K562 (cell line): ENCODE measurements around the gene GFI1B. TPM values are rescaled to one million over a fixed set of nuclear protein-coding genes. Genes with fewer than 3 reads are reported as not detected.
A peak's percentile ranks its signal among the peaks of the same experiment; 100 is the strongest.

Source experiments
- ATAC-seq: fragments of 200-7000 bp; cut with Tn5 transposase; 3 replicates; pipeline ENCODE4 v1.9.1; 2020; ENCODE audit warnings: moderate library complexity
- BruUV-seq: library from RNA; stranded (reverse); fragments of 400-500 nt; replicated peaks from 2 replicates; lab custom pipeline; 2021; lab: Mats Ljungman, UMichigan
- CTCF ChIA-PET: fragments of 300-600 bp; formaldehyde crosslinking; extraction: SDS; loops from one replicate; lab custom pipeline; 2021; ENCODE audit warnings: low intra/inter-chr PET ratio; lab: Yijun Ruan, JAX
- POLR2A ChIA-PET: fragments of 300-600, 350-650 bp; sonication (Branson Sonifier 250); formaldehyde crosslinking; extraction: SDS; loops from one replicate; lab custom pipeline; 2021; ENCODE audit warnings: antibody characterized with exemption, inconsistent platforms; lab: Yijun Ruan, JAX
- DNase-seq, 4 experiments: peaks; one replicate each; pipeline versions ENCODE4 v3.0.0 to v3.0.0-alpha.2; 2011 to 2018; ENCODE audit warnings: low spot score in 3 of 4, mixed read lengths in 3 of 4; ENCODE audit errors: extremely low read depth in 1 of 4
- FAIRE-seq: peaks from 2 replicates; lab custom pipeline; 2011; peaks lifted over from hg19 to GRCh38; lab: Jason Lieb, UNC
- H2AFZ ChIP-seq: 2 replicates; pipeline ENCODE4 v1.6.0; 2011; ENCODE audit warnings: low read depth, low read length, control low read depth, inconsistent platforms
- H3K27ac ChIP-seq: fragments of 200-600 bp; 3 replicates; pipeline ENCODE4 v1.8.0; 2011; ENCODE audit warnings: low read depth, mild to moderate bottlenecking, control low read depth, inconsistent platforms, low read length, moderate library complexity, mixed read lengths; ENCODE audit errors: extremely low read depth
- H3K27me3 ChIP-seq, 2 experiments: fragments of 300-600 bp in 1 of 2; 2 replicates in 1 of 2; 3 replicates in 1 of 2; pipeline versions ENCODE4 v1.6.0 to v1.8.0; 2011; ENCODE audit warnings: inconsistent platforms in 2 of 2, low read length in 2 of 2, mild to moderate bottlenecking in 1 of 2, mixed read lengths in 1 of 2, moderate library complexity in 1 of 2; ENCODE audit not compliant: control insufficient read depth in 2 of 2, insufficient read depth in 2 of 2
- H3K36me3 ChIP-seq: fragments of 300-600 bp; 3 replicates; pipeline ENCODE4 v1.8.0; 2011; ENCODE audit warnings: mild to moderate bottlenecking, low read length, inconsistent platforms; ENCODE audit not compliant: control insufficient read depth, insufficient read depth
- H3K4me1 ChIP-seq, 2 experiments: fragments of 200-600 bp in 1 of 2; replicated peaks in 1 of 2; 2 replicates in 1 of 2; 3 replicates in 1 of 2; pipeline versions ENCODE4 v1.5.1 to v1.8.0; 2011; ENCODE audit warnings: inconsistent platforms in 2 of 2, low read length in 2 of 2, mild to moderate bottlenecking in 1 of 2, mixed read lengths in 1 of 2, moderate library complexity in 1 of 2; ENCODE audit not compliant: control insufficient read depth in 2 of 2, insufficient read depth in 2 of 2
- H3K4me2 ChIP-seq: 2 replicates; pipeline ENCODE4 v1.6.1; 2011; ENCODE audit warnings: low read length, control low read depth, inconsistent platforms, mixed read lengths; ENCODE audit not compliant: insufficient read depth
- H3K4me3 ChIP-seq: fragments of 200-600 bp; sonication (generic), shearing (Covaris generic); 2 replicates; pipeline ENCODE4 v1.5.1; 2016; ENCODE audit warnings: control low read depth, inconsistent platforms
- H3K79me2 ChIP-seq: fragments of 200-600 bp; 3 replicates; pipeline ENCODE4 v1.8.0; 2011; ENCODE audit warnings: low read length, inconsistent platforms; ENCODE audit not compliant: control insufficient read depth, insufficient read depth
- H3K9ac ChIP-seq, 2 experiments: 2 replicates each; pipeline versions ENCODE4 v1.6.0 to v1.6.1; 2011; ENCODE audit warnings: low read depth in 2 of 2, low read length in 2 of 2, control low read depth in 1 of 2, inconsistent platforms in 1 of 2, mild to moderate bottlenecking in 1 of 2, mixed read lengths in 1 of 2; ENCODE audit not compliant: insufficient read depth in 1 of 2
- H3K9me1 ChIP-seq: one replicate; pipeline ENCODE4 v1.6.0; 2011; ENCODE audit warnings: inconsistent platforms, mild to moderate bottlenecking, low read length, moderate library complexity; ENCODE audit not compliant: control insufficient read depth, insufficient read depth
- H3K9me3 ChIP-seq: replicated peaks from 2 replicates; pipeline ENCODE4 v1.5.1; 2011; ENCODE audit warnings: low read depth, low read length, inconsistent platforms; ENCODE audit not compliant: control insufficient read depth, insufficient read depth
- H4K20me1 ChIP-seq: replicated peaks from 2 replicates; pipeline ENCODE4 v1.6.1; 2011; ENCODE audit warnings: low read length, inconsistent platforms, mixed read lengths; ENCODE audit not compliant: control insufficient read depth, insufficient read depth
- KLF1 ChIP-seq: fragments of 450-650 bp; IDR thresholded peaks from 2 replicates; pipeline ENCODE4 v1.6.1; 2016; ENCODE audit warnings: missing genetic modification characterization, missing compliant biosample characterization
- SMAD1 ChIP-seq: fragments of 150-350 bp; IDR thresholded peaks from 2 replicates; pipeline ENCODE4 v1.6.1; 2014; ENCODE audit warnings: low read length, low read depth; ENCODE audit not compliant: partially characterized antibody
- ZNF57 ChIP-seq: fragments of 450-650 bp; formaldehyde crosslinking; IDR thresholded peaks from 2 replicates; pipeline ENCODE4 v1.4.0; 2020; ENCODE audit warnings: mild to moderate bottlenecking, moderate library complexity
- WGBS: fragments of 100-300 bp; shearing (Covaris generic); methylation state at CpG from one replicate; pipeline ENCODE4 v1.1.6; 2016; ENCODE audit warnings: low coverage, mixed read lengths; ENCODE audit not compliant: insufficient coverage; ENCODE audit errors: missing lambda C conversion rate; 5-methylcytosine and 5-hydroxymethylcytosine counted together
- in situ Hi-C: fragments of 300-500 bp; cut with MboI; formaldehyde crosslinking; loops from 4 replicates; pipeline ENCODE4 v1.15.0; 2018; ENCODE audit warnings: inconsistent platforms, mixed read lengths
- intact Hi-C: fragments of 100-400 bp; cut with micrococcal nuclease; formaldehyde crosslinking; loops from 2 replicates; pipeline ENCODE4 v1.14.2; 2022
- polyA plus RNA-seq, 8 experiments: library from polyadenylated mRNA; depleted of rRNA in 4 of 8; stranded (reverse) in 5 of 8; unstranded in 3 of 8; fragments of >200 nt; fragmentation: Nextera tagmentation in 2 of 8; fragmentation: Illumina TruSeq in 1 of 8; extraction: Ambion mirVana in 2 of 8; extraction: Trizol in 1 of 8; gene quantifications; 2 replicates each; pipeline versions ENCODE4 v1.2.1 to v1.2.3, GENCODE V29; 2011 to 2014; ENCODE audit warnings: inconsistent platforms in 1 of 8, missing spikeins in 1 of 8
- total RNA-seq, 7 experiments: library from RNA; depleted of rRNA in 6 of 7; stranded (reverse); fragments of >200 nt in 6 of 7; fragmentation: Illumina TruSeq in 2 of 7; extraction: Trizol in 2 of 7; gene quantifications; 2 replicates each; pipeline versions ENCODE4 v1.2.1 to v1.2.3, GENCODE V29; 2011 to 2021; ENCODE audit warnings: low replicate concordance in 1 of 7
- TF ChIP-seq, protein P1 (sequence below): fragments of 450-650 bp; IDR thresholded peaks from 2 replicates; pipeline ENCODE4 v1.7.1; 2018; ENCODE audit warnings: mild to moderate bottlenecking, low read depth; ENCODE audit not compliant: partially characterized antibody
- TF ChIP-seq, protein P2 (sequence below): sonication (generic); formaldehyde crosslinking; IDR thresholded peaks from 2 replicates; pipeline ENCODE4 v1.4.0; 2020; ENCODE audit warnings: mild to moderate bottlenecking, missing genetic modification reagents

Gene GFI1B
- total and polyA plus RNA-seq, 9 of the 15 experiments (the other 6 are each of a cell fraction or from before 2014, with no cell fraction given) = 8.0 to 75.7 (median 34.5) TPM

DNA sequence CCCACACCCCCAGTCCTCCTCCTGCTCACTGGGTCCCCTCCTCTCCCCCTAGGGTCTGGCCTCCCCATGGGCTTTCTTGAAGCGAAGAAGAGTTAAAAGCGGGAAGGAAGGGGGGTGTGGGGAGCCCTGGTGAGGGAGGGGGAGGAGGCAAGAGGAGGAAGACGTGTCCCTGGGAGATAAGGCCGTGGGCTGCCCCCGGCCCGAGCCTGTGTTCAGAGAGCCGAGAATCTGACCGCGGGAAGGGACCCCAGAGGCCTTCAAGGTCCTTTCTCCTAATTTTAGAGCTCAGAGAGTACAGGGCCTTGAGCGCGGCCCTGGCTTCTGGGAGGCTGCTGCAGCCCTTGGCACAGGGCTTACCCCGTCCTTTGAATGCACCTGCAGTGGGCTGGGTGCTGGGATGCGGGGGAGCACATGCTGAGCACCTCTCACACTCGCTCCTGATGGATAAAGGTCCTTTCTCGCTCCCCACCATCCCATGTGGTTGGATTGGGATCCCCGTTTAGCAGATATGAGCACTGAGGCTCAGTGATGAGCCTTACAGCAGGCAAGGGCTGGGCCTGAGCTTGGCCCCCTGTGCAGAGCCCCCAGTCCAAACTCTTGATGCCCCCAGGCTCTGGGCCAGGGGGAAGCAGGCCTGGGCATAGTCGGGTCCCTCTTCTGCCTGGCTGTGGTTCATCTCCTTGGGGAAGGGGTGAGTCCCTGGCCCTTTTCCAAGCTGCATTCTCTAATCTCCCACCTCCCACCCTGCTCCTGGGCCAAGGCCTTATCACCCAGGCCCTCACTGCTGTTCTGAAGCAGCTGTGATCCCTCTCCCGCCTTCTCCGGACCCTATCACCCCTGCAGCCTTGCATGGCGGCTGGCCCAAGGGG lies 5.9 kb downstream of the GFI1B start (continued):
- TF ChIP-seq, protein P1, sequence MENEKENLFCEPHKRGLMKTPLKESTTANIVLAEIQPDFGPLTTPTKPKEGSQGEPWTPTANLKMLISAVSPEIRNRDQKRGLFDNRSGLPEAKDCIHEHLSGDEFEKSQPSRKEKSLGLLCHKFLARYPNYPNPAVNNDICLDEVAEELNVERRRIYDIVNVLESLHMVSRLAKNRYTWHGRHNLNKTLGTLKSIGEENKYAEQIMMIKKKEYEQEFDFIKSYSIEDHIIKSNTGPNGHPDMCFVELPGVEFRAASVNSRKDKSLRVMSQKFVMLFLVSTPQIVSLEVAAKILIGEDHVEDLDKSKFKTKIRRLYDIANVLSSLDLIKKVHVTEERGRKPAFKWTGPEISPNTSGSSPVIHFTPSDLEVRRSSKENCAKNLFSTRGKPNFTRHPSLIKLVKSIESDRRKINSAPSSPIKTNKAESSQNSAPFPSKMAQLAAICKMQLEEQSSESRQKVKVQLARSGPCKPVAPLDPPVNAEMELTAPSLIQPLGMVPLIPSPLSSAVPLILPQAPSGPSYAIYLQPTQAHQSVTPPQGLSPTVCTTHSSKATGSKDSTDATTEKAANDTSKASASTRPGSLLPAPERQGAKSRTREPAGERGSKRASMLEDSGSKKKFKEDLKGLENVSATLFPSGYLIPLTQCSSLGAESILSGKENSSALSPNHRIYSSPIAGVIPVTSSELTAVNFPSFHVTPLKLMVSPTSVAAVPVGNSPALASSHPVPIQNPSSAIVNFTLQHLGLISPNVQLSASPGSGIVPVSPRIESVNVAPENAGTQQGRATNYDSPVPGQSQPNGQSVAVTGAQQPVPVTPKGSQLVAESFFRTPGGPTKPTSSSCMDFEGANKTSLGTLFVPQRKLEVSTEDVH = peak; percentile 71

DNA sequence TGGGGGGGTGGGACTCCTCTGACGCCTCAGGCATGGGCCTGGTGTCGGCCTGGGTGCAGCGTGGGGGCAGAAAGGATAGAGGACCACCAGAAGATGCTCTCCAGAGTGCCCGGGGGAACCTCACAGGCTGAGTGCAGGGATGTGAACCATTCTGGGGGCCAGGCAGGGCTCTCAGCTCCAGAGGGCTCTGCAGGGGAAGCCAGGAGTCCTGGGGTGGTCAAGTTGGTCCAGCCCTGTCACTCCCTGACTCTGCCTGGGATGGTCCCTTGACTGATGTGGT lies 6.5 kb downstream of the GFI1B start:
- peak overlapping the region; percentile 20 to 41 for H3K9ac ChIP-seq
- no peak for FAIRE-seq
- intact Hi-C loops = loop anchor here (2.0 kb wide), 1 partner anchor 20 kb away; no protein-coding TSS in a partner anchor
- H3K4me3 ChIP-seq = no peak overlapping the region
- no peaks in the 10 kb centered on the region for H3K9me3 ChIP-seq
- ChIA-PET POLR2A (interaction anchor here (0.6 to 2.2 kb wide), 4 partner anchors 9 to 37 kb away, joined by 3 to 12 read pairs (median 6); no protein-coding TSS in a partner anchor), CTCF (no interaction called here)
- H2AFZ ChIP-seq = no peak overlapping the region
- peak overlapping the region; percentile 65 for H3K4me2 ChIP-seq
- TF ChIP-seq ZNF57 (CRISPR knock-in tag) (no peak), KLF1 (tag) (no peak), SMAD1 (no peak)
- TF ChIP-seq, protein P2, sequence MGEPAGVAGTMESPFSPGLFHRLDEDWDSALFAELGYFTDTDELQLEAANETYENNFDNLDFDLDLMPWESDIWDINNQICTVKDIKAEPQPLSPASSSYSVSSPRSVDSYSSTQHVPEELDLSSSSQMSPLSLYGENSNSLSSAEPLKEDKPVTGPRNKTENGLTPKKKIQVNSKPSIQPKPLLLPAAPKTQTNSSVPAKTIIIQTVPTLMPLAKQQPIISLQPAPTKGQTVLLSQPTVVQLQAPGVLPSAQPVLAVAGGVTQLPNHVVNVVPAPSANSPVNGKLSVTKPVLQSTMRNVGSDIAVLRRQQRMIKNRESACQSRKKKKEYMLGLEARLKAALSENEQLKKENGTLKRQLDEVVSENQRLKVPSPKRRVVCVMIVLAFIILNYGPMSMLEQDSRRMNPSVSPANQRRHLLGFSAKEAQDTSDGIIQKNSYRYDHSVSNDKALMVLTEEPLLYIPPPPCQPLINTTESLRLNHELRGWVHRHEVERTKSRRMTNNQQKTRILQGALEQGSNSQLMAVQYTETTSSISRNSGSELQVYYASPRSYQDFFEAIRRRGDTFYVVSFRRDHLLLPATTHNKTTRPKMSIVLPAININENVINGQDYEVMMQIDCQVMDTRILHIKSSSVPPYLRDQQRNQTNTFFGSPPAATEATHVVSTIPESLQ (CRISPR knock-in tag) = no peak
- peaks cover 43 to 78% of the 10 kb centered on the region in 2 experiments for H3K4me1 ChIP-seq
- H3K9me1 ChIP-seq = peaks cover 4% of the 10 kb centered on the region
- no peak for ATAC-seq
- peak overlapping the region; percentile 44; the same call in 2 of the 3 replicates for H3K27ac ChIP-seq
- WGBS = 13% methylated on average over 4 of the region's 4 CpGs
- in situ Hi-C loops = no loop called here
- no TSS peak for BruUV-seq
- no peaks in the 10 kb centered on the region for H4K20me1 ChIP-seq
- no peak for DNase-seq
- H3K36me3 ChIP-seq = peaks cover 60% of the 10 kb centered on the region
- no peaks in the 10 kb centered on the region for H3K27me3 ChIP-seq
- peaks cover 71% of the 10 kb centered on the region for H3K79me2 ChIP-seq
